GM18498 (cell line): ENCODE data around the gene IGSF5.

Source experiments
- ATAC-seq: cut with Tn5 transposase; IDR thresholded peaks from one replicate; pipeline ENCODE4 v1.9.1; 2021; ENCODE audit warnings: mild to moderate bottlenecking, moderate library complexity; ENCODE audit not compliant: unreplicated experiment

The IGSF5 gene

GRCh38 chr21:39812983-39813382 lies 68.0 kb downstream of the IGSF5 start:
- ATAC-seq = no peak

GRCh38 chr21:39818557-39818956 lies 73.6 kb downstream of the IGSF5 start:
- no peak for ATAC-seq

GRCh38 chr21:39822042-39822441 lies 77.1 kb downstream of the IGSF5 start:
- ATAC-seq = no peak

GRCh38 chr21:39825250-39825649 lies 80.3 kb downstream of the IGSF5 start:
- ATAC-seq = no peak

GRCh38 chr21:39834543-39834942 lies 89.6 kb downstream of the IGSF5 start:
- no peak for ATAC-seq

GRCh38 chr21:39837861-39838359 lies 92.9 kb downstream of the IGSF5 start:
- no peak for ATAC-seq

- no peak for ATAC-seq
These were observed 95.6 kb downstream of the IGSF5 start for GRCh38 chr21:39840373-39841097.

GRCh38 chr21:39842741-39843459 lies 97.9 kb downstream of the IGSF5 start:
- ATAC-seq = no peak

GRCh38 chr21:39843483-39843882 lies 98.5 kb downstream of the IGSF5 start:
- no peak for ATAC-seq

- ATAC-seq = no peak
These were observed 98.9 kb downstream of the IGSF5 start for GRCh38 chr21:39843916-39844315.

GRCh38 chr21:39845571-39846130 lies 100.7 kb downstream of the IGSF5 start:
- no peak for ATAC-seq

GRCh38 chr21:39847877-39848276 lies 102.9 kb downstream of the IGSF5 start:
- ATAC-seq = no peak

GRCh38 chr21:39849014-39849655 lies 104.2 kb downstream of the IGSF5 start:
- no peak for ATAC-seq

GRCh38 chr21:39850333-39850732 lies 105.3 kb downstream of the IGSF5 start:
- ATAC-seq = no peak

GRCh38 chr21:39851002-39851618 lies 106.1 kb downstream of the IGSF5 start:
- no peak for ATAC-seq
